SK-N-MC (cell line): ENCODE results near the gene NUP62.

Experiments used
- EZH2 ChIP-seq: fragments of 200-600 bp; sonication (generic); IDR thresholded peaks from one replicate; pipeline ENCODE4 v1.6.1; 2017; ENCODE audit warnings: antibody characterized with exemption
- FOXP2 ChIP-seq: optimal IDR thresholded peaks from 2 replicates; pipeline ENCODE3; 2011; ENCODE audit warnings: mild to moderate bottlenecking, moderate library complexity; ENCODE audit not compliant: insufficient read depth; ENCODE audit errors: extremely low read length, control extremely low read depth
- POLR2AphosphoS5 ChIP-seq: IDR thresholded peaks from 2 replicates; pipeline ENCODE4 v1.6.1; 2012; ENCODE audit warnings: mild to moderate bottlenecking, low read depth, low read length, borderline replicate concordance

GRCh38 chr19:49869484-49870308 is 59.6 kb downstream of the NUP62 start:
- peak; percentile 83 for TF ChIP-seq POLR2AphosphoS5
- no peak for TF ChIP-seq EZH2
- TF ChIP-seq FOXP2 = peak; percentile 23
